HL-60 (cell line): Measurements from ENCODE around the gene AGER.

ENCODE experiments used
- DNase-seq, 2 experiments: peaks; one replicate each; pipeline ENCODE4 v3.0.0-alpha.2; 2010 to 2020; ENCODE audit warnings: low read depth in 1 of 2, low spot score in 1 of 2
- H3K27ac ChIP-seq: fragments of 250-450 bp; sonication (Bioruptor Pico); replicated peaks from 2 replicates; pipeline ENCODE4 v1.5.1; 2020; ENCODE audit warnings: mild to moderate bottlenecking, moderate library complexity
- H3K27me3 ChIP-seq: fragments of 250-450 bp; sonication (Bioruptor Pico); 2 replicates; pipeline ENCODE4 v1.5.1; 2021; ENCODE audit warnings: mild to moderate bottlenecking, moderate library complexity; ENCODE audit not compliant: insufficient read depth, poor library complexity, severe bottlenecking
- H3K4me3 ChIP-seq: replicated peaks from 2 replicates; pipeline ENCODE4 v1.5.1; 2011; ENCODE audit warnings: mild to moderate bottlenecking, control low read depth, low read length; ENCODE audit not compliant: insufficient read depth
- CTCF ChIP-seq: IDR thresholded peaks from one replicate; pipeline ENCODE4 v1.5.1; 2011; ENCODE audit warnings: low read length, control low read depth, inconsistent platforms; ENCODE audit not compliant: insufficient read depth
- GABPA ChIP-seq: IDR thresholded peaks from 2 replicates; pipeline ENCODE4 v1.6.1; 2012; ENCODE audit warnings: low read depth
- POLR2AphosphoS5 ChIP-seq: IDR thresholded peaks from 2 replicates; pipeline ENCODE4 v1.6.1; 2012; ENCODE audit warnings: low read depth
- REST ChIP-seq: IDR thresholded peaks from 2 replicates; pipeline ENCODE4 v1.6.1; 2012; ENCODE audit warnings: low read depth; ENCODE audit not compliant: insufficient replicate concordance
- SPI1 ChIP-seq: IDR thresholded peaks from 2 replicates; pipeline ENCODE4 v1.6.1; 2012; ENCODE audit warnings: low read depth, mild to moderate bottlenecking, borderline replicate concordance
- microRNA-seq: library from miRNA; unstranded; fragments of <30 nt; microRNA quantifications from one replicate; pipeline ENCODE4, GENCODE V29; 2018

Gene AGER

GRCh38 chr6:32132110-32132509 lies 51.9 kb downstream of the AGER start:
- no peak for TF ChIP-seq POLR2AphosphoS5
- no peak for TF ChIP-seq REST
- TF ChIP-seq SPI1: no peak
- TF ChIP-seq GABPA: no peak
- TF ChIP-seq CTCF: no peak
- Histone ChIP-seq H3K4me3 (no peak overlapping the region), H3K27ac (no peak overlapping the region), H3K27me3 (no peaks in the 10 kb centered on the region)
- DNase-seq: no peak

GRCh38 chr6:32131439-32131948 lies 52.6 kb downstream of the AGER start:
- TF ChIP-seq GABPA: no peak
- TF ChIP-seq CTCF: no peak
- no peak for TF ChIP-seq REST
- no peak for TF ChIP-seq POLR2AphosphoS5
- TF ChIP-seq SPI1: no peak
- Histone ChIP-seq H3K27ac (no peak overlapping the region), H3K4me3 (no peak overlapping the region), H3K27me3 (no peaks in the 10 kb centered on the region)
- DNase-seq: no peak

Small RNA genes lying within 50 kb of the gene (microRNA-seq; reads per million reads assigned to microRNA genes)
- 2.1 reads per million for gene MIR6721
- gene MIR6833: 1.2 reads per million
